HPDE6-E6E7 (cell line): ENCODE measurements around the gene CAP2.

ENCODE experiments used
- DNase-seq: peaks from one replicate; pipeline ENCODE4 v3.0.0; 2011; ENCODE audit warnings: missing footprints; ENCODE audit errors: extremely low spot score

Gene CAP2

GRCh38 chr6:17392978-17393891 lies at the start of gene CAP2:
Gene CAP2 (plus strand): TSS chr6:17393595. CDS start chr6:17421556, 27,961 bp downstream.
- peak; percentile 42 for DNase-seq

- no peak for DNase-seq
Observed at GRCh38 chr6:17347012-17347411, 46.4 kb upstream of the CAP2 start.

GRCh38 chr6:17349427-17349826 lies 44.0 kb upstream of the CAP2 start:
- no peak for DNase-seq

GRCh38 chr6:17352302-17352701 lies 41.1 kb upstream of the CAP2 start:
- no peak for DNase-seq

DNA sequence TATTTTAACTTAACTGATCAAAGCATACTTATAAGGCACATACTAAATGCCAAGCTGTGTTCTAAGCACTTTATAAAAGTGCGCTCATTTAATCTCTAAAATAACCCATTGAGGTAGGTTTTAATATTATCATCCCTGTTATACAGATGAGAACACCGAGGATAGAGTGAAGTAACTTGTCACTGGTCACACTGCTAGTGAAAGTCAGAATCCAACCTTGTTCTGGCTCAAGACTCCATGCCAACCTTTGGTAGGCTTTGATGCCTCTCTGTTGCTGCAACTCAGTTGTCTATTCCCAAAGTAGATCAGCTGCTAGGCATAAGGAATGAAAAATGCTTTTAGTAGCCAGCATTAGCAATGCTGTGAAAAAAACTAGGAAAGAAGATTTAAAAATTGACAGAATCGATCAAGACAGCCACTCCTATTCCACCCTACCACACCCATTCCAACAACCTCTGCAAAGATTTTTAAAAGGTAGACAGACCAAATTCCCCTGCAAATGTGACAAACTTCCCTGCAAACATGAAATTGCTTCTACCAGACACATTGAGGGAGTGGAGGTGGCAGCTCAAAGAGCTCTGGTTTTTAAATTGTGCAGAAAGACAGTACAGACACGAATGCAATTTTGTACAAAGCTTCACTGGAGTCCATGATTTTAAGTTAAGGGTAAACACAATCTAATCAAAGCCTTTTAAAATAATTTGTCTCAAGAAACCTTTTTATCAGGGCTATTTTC lies 39.8 kb upstream of the CAP2 start:
- DNase-seq, result no peak

DNA sequence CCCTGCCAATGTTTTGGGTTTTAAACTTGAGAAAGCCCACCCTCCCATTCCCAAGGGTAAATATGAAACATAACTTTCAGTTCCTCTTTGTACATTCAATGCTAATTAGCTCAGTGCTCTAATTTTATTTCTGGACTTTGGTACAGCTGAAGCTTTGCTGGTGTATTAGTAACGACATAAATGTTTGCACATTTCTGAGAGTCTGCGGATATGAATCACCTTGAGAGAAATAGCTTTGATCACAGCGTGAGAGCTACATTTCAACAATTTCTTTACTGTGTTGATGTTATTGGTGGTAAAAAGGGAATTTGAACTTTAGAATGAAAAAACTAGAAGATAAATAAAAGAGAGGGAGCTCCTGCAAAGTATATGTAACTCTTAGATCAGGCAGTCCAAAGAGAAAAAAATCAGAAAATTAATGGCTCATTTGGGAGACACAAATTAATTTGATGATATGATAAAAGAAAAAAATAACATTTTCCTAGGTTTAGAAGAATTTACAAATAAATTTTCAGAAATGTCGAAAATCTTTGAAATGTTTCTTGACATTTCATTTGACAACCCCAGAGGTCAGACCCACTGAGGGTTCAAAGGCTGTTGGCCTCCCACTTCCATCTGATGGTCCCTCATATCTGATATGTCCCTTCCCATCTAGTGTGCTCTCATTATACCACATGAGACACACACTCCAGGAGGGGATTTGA lies 38.5 kb upstream of the CAP2 start:
- peak; percentile 21 for DNase-seq

- DNase-seq, result no peak
Observed at GRCh38 chr6:17355404-17355774, 38.0 kb upstream of the CAP2 start.

DNA sequence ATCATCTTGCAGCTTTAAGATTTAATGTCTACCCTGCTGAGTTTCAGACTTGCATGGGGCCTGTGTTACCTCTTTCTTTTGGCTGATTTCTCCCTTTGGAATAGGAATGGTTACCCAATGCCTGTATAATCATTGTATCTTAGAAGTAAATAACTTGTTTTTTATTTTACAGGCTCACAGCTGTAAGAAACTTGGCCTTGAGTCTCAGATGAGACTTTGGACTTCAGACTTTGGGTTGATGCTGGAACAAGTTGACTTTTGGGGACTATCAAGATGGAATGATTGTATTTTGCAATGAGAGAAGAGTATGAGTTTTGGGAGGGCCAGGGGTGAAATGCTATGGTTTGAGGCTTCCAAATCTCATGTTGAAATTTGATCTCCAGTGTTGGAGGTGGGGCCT lies 34.9 kb upstream of the CAP2 start:
- DNase-seq, result no peak

GRCh38 chr6:17360564-17360963 lies 32.8 kb upstream of the CAP2 start:
- DNase-seq, result no peak

DNA sequence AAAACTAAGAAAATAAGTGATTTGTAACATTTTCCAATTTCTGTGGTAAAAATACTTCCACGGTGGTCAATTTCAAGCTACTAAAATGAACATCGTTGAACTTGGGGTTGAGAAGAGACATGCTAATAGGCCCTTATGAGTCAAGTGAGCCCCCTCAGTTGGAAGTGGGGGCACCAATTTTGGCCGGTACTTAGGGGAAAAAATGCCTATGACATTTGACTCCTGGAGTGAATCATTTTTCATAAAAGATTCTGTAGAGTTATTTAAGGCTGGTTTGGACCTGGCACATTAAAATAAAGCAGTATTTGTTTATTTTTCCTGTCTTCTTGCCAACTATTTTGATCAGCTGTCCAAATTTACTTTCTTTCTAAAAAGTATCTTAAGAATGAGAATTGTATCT lies 32.4 kb upstream of the CAP2 start:
- DNase-seq, result no peak

DNA sequence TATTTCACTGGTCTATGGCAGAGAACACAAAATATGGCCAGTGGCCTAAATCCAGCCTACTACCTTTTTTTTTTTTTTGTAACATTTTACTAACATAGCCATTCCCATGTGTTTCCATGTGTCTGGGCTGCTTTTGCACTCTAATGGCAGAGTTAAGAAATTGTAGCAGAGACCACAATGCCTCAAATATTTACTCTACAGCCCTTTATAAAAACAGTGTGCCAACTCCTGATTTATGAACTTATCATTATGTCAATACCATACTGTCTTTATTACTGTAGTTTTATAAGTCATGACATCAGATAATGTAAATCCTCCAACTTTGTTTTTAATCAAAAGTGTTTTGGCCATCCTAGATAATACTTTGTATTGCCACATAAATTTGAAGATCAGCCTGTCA lies 27.4 kb upstream of the CAP2 start:
- no peak for DNase-seq

GRCh38 chr6:17367868-17368267 lies 25.5 kb upstream of the CAP2 start:
- DNase-seq, result no peak

DNA sequence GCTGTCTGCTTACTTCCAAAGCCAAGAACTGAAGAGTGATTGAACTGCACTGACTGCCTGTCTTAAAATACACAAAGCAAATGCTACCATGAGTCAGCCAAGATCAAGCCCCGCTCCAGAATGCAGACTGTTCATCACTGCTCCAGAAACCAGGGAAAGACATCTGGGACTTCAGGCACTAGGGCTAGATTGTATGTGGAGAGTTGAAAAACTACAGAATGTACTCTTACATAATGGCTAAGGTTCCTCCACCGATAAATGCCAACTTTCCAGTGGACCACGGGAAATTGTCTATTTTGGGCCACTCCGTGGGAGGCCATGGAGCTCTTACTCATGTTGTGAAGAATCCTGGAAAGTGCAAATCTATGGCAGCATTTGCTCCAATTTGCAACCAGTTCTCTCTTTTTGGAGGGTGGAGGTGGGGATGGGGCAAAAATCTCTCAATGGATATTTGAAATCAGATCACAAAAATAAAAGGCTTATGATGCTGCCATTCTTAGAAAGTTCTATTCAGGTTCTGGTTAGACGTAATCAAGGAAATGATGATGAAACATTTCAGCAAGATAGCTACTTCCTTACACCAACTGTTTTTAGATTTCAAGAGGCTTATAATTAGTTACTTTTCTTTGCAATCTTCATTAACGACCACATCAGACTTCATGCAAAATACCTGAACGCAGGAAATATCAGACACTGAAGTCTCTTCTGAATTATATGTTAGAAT lies 11.8 kb upstream of the CAP2 start:
- no peak for DNase-seq

DNA sequence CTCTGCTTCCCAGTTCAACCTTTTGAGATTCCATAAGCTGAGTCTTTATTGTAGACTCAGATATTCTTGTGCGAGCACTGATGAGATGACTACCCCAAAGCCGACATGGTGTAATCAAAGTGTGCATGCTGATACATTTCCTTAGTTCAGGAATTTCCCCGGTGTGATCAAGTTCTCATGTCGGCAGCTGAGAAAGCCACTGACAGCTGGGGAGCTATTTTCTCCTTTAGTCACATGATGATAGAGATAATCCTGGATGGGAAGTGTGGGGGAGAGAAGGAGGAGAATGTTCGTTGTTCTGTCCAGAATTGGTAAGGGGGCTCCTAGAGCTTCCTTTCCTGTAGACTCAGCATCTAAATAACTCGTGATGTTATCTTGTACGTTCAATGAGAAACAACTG lies 7.7 kb upstream of the CAP2 start:
- DNase-seq, result no peak

- no peak for DNase-seq
Observed at GRCh38 chr6:17388365-17388764, 5.0 kb upstream of the CAP2 start.

DNA sequence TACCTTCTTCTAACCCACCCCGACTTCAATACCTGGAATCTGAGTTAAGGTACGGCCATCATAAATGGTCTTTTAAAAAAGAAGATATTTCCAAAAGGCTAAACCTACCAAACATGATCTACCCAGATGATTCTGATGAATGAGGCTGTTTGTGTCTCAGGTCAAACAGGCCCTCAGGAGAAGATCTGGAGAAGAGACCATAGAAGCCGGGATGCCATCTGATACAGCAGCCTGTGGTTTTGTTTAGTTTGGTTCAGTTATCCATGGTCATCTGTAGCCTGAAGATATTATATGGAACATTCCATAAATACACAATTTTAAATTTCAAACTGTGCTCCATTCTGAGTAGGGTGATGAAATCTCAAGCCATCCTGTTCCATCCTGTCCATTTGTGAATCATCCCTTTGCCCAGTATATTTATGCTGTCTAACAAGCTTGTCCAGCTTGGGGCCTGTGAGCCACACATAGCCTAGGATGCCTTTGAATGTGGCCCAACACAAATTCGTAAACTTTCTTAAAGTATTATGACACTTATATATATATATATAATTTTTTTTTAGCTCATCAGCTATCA lies 4.0 kb upstream of the CAP2 start:
- DNase-seq, result peak; percentile 70

- DNase-seq, result no peak
Observed at GRCh38 chr6:17390276-17390675, 3.1 kb upstream of the CAP2 start.

DNA sequence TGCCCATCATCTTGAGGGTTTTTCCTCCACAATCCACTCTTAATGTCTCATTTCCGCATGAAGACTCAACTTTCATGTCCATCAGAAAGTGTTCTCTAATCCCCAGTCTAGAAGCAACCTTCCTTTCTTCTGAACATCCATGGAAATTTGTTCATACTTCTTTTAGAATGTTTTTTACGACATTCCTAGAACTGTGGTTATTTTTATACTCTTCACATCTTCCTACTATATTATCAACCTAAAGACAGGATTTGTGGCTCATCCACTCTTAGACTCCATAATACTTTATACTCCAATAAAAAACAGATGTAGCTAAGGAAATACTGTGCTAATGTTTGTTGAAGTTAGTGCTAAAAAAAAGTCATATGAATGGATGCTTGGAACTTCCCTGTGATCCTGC lies 1.4 kb upstream of the CAP2 start:
- no peak for DNase-seq

DNA sequence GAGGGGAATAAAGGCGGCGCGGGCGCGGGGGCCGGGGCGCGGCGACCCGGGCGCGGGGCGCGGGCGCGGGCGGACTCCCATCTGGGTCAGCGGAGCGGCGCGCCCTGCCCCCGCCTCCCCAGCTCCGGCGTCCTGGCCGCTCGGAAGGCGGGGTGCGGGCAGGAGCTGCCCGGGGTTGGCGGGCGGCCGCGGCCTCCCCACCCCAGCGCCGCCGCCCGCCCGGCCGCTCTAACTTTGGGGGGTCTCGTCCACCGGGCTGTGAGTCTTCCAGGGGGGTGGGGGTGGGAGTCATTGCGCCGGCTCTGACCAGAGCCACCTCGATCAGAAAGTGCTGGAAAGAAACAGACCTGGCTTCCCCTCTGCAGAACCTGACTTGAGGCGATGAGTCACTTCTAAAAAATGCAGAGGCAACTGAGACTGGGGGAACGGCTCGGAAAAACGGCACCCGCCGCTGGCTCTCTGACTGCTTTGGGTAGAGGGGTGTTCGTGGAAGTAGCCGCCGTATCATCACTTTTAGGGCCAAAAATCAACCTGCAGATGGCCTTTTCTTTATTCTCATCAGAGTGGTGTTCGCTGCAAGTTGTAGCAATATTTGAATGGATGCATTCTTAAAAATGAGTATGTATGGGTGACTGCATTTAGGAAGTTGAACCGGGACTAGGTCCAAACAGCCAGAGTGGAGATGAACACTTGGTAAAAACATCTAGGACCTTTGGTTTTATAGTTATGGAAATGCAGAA lies 667 bp downstream of the CAP2 start:
- peak; percentile 62 for DNase-seq

DNA sequence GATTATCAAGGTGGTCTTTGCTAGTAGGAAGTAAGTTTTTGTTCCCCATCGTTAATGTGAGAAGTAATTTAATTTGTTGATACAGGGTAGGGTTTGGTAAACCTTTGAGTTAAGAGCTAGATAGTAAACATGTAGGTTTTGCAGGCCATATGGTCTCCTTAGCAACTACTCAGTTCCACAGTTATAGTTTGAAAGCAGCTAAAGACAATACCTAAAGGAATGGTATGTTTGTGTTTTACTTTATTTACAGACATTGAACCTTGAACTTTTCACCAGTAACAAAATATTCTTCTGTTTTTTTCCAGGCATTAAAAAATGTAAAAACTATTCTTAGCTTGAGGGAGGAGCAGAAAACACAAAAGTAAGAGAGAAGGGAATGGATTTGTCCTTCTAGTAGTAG lies 1.7 kb downstream of the CAP2 start:
- DNase-seq, result no peak

- no peak for DNase-seq
Observed at GRCh38 chr6:17396256-17396655, 2.9 kb downstream of the CAP2 start.
